ENCODE data around the gene ZDHHC19.

Gene ZDHHC19

DNA sequence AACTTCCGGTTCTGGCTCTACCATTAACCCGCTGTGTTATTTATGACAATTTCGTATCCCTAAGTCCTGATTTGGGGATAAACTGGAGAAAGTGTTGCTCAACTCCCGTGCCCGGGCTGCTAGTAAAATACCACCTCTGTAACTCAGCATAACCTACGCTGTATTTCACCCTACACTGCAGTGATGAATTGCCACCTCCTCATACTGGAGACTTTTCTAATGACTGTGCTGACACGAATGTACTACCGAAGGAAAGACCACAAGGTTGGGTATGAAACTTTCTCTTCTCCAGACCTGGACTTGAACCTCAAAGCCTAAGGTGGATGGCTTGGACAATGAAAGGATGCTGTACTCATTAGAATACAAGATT is 21.7 kb upstream of the ZDHHC19 start:
- TF ChIP-seq POLR2AphosphoS5 (IDR thresholded peaks at IDR 0.05; ENCODE audit: low read depth, low read length), result no peak
- TF ChIP-seq SIN3A (IDR thresholded peaks at IDR 0.05; ENCODE audit: borderline replicate concordance, insufficient read depth, low read length), result no peak
- no peak for TF ChIP-seq FOXP2 (optimal IDR thresholded peaks at IDR 0.05; ENCODE audit: borderline replicate concordance, extremely low read depth, extremely low read length, insufficient read depth)
- TF ChIP-seq TAF1 (IDR thresholded peaks at IDR 0.05; ENCODE audit: borderline replicate concordance, insufficient read depth, low read length), result no peak
- TF ChIP-seq, protein P1, sequence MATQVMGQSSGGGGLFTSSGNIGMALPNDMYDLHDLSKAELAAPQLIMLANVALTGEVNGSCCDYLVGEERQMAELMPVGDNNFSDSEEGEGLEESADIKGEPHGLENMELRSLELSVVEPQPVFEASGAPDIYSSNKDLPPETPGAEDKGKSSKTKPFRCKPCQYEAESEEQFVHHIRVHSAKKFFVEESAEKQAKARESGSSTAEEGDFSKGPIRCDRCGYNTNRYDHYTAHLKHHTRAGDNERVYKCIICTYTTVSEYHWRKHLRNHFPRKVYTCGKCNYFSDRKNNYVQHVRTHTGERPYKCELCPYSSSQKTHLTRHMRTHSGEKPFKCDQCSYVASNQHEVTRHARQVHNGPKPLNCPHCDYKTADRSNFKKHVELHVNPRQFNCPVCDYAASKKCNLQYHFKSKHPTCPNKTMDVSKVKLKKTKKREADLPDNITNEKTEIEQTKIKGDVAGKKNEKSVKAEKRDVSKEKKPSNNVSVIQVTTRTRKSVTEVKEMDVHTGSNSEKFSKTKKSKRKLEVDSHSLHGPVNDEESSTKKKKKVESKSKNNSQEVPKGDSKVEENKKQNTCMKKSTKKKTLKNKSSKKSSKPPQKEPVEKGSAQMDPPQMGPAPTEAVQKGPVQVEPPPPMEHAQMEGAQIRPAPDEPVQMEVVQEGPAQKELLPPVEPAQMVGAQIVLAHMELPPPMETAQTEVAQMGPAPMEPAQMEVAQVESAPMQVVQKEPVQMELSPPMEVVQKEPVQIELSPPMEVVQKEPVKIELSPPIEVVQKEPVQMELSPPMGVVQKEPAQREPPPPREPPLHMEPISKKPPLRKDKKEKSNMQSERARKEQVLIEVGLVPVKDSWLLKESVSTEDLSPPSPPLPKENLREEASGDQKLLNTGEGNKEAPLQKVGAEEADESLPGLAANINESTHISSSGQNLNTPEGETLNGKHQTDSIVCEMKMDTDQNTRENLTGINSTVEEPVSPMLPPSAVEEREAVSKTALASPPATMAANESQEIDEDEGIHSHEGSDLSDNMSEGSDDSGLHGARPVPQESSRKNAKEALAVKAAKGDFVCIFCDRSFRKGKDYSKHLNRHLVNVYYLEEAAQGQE (IDR thresholded peaks at IDR 0.05; ENCODE audit: insufficient read depth in 1 of 2, low read depth in 2 of 2, low read length in 2 of 2), result no peak

DNA sequence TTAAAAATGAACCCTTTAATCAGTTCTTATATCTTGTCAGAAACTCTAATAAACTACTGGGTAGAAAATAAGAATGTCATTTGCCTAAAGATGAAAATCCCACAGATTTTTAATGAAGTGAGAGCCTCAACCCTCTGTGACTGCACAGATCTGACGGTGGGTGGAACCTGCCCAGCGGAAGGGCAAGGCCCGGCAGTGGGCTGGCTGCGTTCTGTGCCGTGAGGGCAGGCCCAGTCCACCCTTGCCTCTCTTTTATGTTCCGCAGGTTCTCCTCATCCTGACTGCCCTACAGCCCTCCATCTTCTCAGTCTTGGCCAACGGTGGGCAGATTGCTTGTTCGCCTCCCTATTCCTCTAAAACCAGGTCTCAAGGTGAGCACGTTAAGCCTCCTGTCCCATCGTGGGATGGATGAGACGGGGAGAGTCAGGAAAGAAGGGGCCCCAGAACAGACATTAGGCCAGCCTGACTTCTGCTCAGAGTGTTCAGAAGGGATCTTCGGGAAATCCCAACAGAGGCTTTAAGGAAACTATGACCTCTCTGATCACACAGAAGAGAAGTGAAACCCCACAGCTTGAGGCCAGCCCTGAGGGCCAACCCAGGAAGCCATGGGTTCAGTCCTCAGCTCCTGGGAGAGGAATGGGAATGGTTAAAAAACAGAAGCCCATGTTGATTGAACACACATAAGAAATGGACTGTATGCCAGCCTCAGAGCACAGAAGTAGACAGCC is 21.1 kb upstream of the ZDHHC19 start:
- TF ChIP-seq TAF1 (IDR thresholded peaks at IDR 0.05; ENCODE audit: borderline replicate concordance, insufficient read depth, low read length) (no peak), SIN3A (IDR thresholded peaks at IDR 0.05; ENCODE audit: borderline replicate concordance, insufficient read depth, low read length) (no peak), POLR2AphosphoS5 (IDR thresholded peaks at IDR 0.05; ENCODE audit: low read depth, low read length) (no peak), FOXP2 (optimal IDR thresholded peaks at IDR 0.05; ENCODE audit: borderline replicate concordance, extremely low read depth, extremely low read length, insufficient read depth) (no peak)
- TF ChIP-seq, protein P1 (IDR thresholded peaks at IDR 0.05; ENCODE audit: insufficient read depth in 1 of 2, low read depth in 2 of 2, low read length in 2 of 2), result no peak

DNA sequence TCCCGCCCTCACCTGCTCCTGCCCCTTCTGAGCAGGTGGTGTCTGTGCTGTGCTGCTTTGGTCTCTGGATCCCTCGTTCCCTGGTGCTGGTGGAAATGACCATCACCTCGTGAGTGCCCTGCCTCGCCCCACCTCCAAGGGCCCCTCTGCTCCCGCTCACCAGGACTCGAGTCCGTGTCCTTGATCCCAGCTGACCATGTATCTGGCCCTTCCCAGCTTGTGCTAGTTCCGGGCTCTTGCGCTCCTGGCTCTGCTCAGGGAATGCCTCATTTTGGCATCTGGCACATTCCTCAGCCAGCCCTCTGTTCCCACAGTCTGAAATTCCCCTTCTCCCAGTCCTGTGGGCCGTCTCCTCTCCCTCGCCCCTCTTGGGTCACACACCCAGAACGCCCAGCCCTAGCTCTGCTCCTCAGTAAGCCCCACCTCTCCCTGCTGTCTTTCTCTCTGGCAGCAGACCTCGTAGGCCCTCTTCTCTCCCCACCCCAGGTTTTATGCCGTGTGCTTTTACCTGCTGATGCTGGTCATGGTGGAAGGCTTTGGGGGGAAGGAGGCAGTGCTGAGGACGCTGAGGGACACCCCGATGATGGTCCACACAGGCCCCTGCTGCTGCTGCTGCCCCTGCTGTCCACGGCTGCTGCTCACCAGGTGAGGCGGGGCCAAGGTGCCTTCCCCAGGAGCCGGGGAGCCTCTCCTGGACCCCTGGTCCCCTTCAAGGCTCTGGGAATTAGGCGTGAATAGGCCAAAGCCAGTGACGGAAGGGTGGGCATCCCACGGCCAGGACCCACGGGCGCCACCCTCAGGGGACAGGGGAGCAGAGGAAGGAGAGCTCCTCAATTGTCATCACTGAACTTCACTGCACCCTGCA is 16.7 kb upstream of the ZDHHC19 start:
- no peak for TF ChIP-seq SIN3A (IDR thresholded peaks at IDR 0.05; ENCODE audit: borderline replicate concordance, insufficient read depth, low read length)
- no peak for TF ChIP-seq FOXP2 (optimal IDR thresholded peaks at IDR 0.05; ENCODE audit: borderline replicate concordance, extremely low read depth, extremely low read length, insufficient read depth)
- no peak for TF ChIP-seq POLR2AphosphoS5 (IDR thresholded peaks at IDR 0.05; ENCODE audit: low read depth, low read length)
- TF ChIP-seq TAF1 (IDR thresholded peaks at IDR 0.05; ENCODE audit: borderline replicate concordance, insufficient read depth, low read length), result no peak
- TF ChIP-seq, protein P1 (IDR thresholded peaks at IDR 0.05; ENCODE audit: insufficient read depth in 1 of 2, low read depth in 2 of 2, low read length in 2 of 2), result no peak

DNA sequence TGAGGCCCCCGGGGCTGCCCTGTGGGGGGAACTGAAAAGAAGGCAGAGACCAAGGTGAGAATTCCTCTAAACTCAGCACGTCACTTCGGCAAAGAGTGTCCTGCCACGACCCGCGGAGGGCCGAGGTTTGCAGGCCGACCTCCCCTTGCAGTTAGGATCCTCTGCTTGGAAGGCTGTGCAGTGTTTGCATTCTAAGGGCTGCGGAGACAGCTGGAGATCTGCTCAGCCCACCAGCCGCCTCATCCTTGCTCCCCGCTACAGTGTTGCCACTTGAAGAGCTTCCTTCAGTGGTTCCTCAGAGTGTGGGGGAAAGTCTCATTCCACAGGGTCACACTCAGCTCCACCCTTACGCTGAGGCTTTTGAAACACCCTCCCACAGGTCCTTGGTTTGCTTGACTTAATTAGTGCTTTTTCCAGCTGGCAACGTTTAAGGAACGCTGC is 15.9 kb upstream of the ZDHHC19 start:
- TF ChIP-seq POLR2AphosphoS5 (IDR thresholded peaks at IDR 0.05; ENCODE audit: low read depth, low read length) (no peak), SIN3A (IDR thresholded peaks at IDR 0.05; ENCODE audit: borderline replicate concordance, insufficient read depth, low read length) (no peak), FOXP2 (optimal IDR thresholded peaks at IDR 0.05; ENCODE audit: borderline replicate concordance, extremely low read depth, extremely low read length, insufficient read depth) (no peak), TAF1 (IDR thresholded peaks at IDR 0.05; ENCODE audit: borderline replicate concordance, insufficient read depth, low read length) (no peak)
- TF ChIP-seq, protein P1 (IDR thresholded peaks at IDR 0.05; ENCODE audit: insufficient read depth in 1 of 2, low read depth in 2 of 2, low read length in 2 of 2), result no peak

All from PFSK-1 (cell line).